Astrocyte of the cerebellum (primary cell): ENCODE results near the gene DNAH17.

ENCODE experiments used
- DNase-seq: peaks from one replicate; pipeline ENCODE4 v3.0.0-alpha.2; 2011; ENCODE audit warnings: low read depth
- H3K4me3 ChIP-seq: 2 replicates; pipeline ENCODE4 v1.5.1; 2011; ENCODE audit warnings: mild to moderate bottlenecking, low read depth, low read length, moderate library complexity
- in situ Hi-C: cut with HindIII; loops from 2 replicates; pipeline ENCODE4 v1.10.0; 2017; ENCODE audit warnings: low sequenced_read_pairs
- TF ChIP-seq, protein P1 (sequence below): IDR thresholded peaks from 2 replicates; pipeline ENCODE4 v1.5.1; 2012; ENCODE audit warnings: low read length, low read depth, moderate library complexity, mild to moderate bottlenecking; ENCODE audit errors: missing control alignments

Gene DNAH17

DNA sequence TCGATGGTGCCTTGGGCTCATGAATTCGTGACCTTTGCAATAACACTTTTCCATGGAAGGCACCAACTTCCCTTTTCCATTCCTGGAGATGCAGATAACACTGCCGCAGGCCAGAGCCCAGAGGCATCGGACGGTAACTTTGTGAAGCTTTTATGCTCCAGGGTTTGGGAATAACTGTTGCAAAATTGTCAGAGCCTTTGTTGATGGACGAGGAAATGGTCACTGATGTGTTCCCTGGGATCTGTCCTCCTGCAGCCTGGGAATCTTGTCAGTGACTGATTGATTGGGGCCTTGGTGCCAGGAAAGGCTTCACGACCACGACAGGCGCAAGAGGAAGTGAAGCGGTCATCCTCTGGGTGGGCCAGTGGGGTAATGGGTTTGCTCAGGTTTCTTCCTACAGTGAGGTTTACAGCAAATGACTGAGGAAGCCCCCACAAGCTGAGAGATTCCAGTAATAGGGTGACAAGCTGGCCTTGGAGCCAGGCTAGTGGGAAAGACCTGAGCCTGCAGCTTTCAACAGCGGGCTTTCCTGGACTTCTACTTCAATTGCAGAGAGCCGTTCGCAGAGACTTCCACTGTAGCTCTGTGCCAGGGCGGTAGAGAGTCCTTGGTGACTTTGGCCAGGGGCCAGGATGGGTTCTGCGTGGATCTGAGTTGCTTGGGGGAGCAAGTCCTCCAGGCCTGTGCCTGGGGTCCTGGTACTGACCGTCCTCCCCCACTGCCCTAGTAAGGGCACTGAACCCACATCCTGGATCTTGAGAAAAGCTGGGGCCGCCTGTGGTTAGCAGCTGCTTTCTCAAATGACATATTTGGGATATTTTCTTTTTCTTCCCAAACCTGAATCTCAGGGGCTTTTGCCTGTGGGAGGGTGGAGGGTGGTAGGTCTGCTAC lies 161.1 kb downstream of the DNAH17 start:
- peak; percentile 34 for DNase-seq
- TF ChIP-seq, protein P1, sequence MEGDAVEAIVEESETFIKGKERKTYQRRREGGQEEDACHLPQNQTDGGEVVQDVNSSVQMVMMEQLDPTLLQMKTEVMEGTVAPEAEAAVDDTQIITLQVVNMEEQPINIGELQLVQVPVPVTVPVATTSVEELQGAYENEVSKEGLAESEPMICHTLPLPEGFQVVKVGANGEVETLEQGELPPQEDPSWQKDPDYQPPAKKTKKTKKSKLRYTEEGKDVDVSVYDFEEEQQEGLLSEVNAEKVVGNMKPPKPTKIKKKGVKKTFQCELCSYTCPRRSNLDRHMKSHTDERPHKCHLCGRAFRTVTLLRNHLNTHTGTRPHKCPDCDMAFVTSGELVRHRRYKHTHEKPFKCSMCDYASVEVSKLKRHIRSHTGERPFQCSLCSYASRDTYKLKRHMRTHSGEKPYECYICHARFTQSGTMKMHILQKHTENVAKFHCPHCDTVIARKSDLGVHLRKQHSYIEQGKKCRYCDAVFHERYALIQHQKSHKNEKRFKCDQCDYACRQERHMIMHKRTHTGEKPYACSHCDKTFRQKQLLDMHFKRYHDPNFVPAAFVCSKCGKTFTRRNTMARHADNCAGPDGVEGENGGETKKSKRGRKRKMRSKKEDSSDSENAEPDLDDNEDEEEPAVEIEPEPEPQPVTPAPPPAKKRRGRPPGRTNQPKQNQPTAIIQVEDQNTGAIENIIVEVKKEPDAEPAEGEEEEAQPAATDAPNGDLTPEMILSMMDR = no peak
- in situ Hi-C loops = no loop called here
- no peak overlapping the region for H3K4me3 ChIP-seq

DNA sequence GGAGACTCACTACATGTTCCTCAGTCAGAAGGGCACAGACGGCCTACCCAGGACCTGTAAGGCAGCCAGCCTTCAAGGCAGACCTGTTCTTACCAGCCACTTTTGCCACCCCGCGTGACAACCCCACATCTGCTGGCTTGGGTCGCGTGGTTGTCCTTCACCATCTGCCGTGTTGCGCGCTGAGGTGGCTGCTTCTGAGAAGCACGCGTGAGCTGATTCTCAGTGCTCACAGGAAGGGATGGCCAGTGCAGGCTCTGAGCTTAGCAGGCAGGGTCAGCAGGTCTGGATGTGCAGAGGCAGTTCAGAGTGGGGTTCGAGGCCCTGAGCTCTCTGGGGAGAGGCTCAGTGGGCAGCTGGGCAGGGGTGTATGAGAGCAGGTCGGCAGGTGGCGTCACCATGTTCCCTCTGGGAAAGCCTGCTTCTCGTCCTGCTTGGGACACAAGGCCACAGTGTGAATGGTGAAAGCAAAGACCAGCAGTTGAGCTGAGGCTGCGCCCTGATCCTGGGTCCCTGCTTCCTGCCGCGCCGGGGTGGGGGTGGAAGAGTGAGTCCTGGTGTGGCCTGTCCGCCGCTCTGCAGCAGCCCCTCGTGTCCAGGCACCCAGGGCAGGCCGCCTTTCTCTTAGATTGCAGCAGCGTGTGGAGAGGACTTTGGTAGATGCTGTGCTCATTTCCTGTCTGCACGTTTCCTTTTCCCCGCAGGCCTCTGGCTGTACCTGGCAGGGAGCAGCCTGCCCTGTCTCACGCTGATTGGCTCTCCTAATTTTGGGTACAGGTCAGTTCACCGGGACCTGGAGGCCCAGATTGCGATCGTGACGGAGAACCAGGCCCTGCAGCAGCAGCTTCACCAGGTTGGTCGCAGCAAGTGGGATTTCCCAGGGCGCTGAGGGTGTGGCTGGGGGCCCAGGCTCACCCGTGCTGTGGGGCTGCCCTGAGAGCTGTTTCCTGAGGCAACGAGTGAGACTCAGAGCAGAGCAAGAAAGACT lies 162.7 kb downstream of the DNAH17 start:
- in situ Hi-C loops = no loop called here

DNA sequence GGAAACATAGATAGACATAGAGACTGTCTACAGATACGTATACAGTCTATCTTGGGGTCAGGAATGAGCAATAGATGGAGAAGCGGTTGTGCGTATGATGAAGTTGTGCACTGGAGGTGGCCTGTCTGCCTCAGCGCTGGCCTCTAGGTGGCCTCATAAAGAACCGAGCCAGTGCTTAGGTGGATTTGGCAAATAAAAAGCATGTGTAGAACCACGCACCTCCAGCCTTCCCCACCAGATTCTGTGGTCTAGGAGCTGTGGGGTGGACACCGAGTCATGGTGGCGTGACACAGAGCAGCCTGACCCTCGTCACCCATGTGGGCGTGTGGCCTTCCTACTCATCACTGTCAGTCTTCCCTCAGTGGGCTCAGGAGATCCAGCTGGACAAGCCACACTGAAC lies 164.8 kb downstream of the DNAH17 start:
- DNase-seq = no peak
- TF ChIP-seq, protein P1 = peak; percentile 54
- no peak overlapping the region for H3K4me3 ChIP-seq
- in situ Hi-C loops = no loop called here

More for the DNA sequence above, 162.7 kb downstream of the DNAH17 start:
- TF ChIP-seq, protein P1 = no peak
- H3K4me3 ChIP-seq = no peak overlapping the region
- DNase-seq = no peak

DNA sequence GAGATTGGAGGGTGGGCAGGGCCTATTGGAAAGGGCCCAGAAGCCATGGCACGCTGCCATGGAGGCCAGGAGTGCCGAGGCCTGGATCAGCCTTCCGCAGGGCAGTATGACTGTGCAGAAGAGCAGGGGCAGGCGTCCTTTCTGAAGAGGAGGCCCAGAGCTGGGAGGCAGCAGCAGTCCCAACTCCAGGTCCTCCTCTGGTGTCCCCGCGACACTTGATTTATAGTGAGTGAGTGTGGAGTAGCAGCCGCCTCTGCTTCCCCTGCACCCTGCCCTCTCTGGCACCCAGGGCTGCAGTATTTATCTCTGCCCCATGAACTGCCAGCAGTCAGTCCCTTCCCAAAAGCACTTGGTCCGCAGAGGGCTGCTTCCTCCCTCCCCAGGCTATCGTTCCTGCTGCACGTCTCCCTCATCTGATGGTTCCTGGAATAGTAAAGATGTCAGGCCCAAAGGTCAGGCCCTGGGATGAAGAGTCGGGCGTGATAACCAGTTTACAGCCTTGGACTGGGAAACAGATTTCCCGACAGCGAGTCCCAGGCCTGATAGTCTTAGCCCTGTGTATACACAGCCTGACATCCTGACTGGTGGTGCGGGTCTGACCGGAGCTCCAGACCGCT lies 165.8 kb downstream of the DNAH17 start:
- DNase-seq = no peak
- in situ Hi-C loops = no loop called here
- TF ChIP-seq, protein P1 = no peak
- no peak overlapping the region for H3K4me3 ChIP-seq

DNA sequence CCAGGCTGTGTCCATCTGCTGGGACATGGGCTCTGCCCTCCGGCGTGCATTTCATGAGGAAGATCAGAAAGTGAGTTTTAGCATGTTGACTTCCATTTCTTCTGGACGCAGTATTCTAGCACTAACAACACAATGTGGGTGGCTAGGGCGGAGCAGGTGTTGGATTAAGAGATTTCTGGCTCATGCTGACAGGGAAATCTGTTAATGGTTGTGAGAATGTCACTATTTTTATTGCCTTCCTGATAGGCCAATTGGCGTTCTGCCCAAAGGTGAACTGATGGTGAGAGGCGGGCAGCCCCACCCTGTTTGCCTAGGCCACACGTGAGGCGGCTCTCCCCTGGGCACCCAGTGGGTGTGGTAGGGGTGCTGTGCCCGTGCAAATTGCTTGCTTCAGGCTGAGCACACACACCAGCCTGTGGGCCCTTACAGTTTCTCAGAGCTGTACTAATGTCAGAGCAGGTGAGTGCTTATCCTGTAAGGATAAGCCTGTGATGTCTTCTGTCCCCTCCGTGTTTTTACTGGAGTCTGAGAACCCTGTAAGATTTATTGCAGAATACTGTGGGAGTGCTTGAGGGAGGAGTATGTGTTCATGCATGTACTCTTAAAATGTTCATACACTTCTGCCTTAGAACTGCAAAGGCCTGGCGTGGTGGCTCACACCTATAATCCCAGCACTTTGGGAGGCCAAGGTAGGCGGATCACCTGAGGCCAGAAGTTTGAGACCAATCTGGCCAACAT lies 167.8 kb downstream of the DNAH17 start:
- TF ChIP-seq, protein P1 = no peak
- no peak for DNase-seq
- no peak overlapping the region for H3K4me3 ChIP-seq
- in situ Hi-C loops = no loop called here
